Nephron (organoid): ENCODE results near the gene NAV1.
"Not testable (repeated sequence)": the region's sequence is repeated elsewhere in the genome, so short reads cannot be mapped to it uniquely, and the experiment has no call there.

Source experiments
- H3K27ac Mint-ChIP-seq, 3 experiments: 2 replicates each; pipeline ENCODE4 v1.8.0; 2020; ENCODE audit warnings: mixed read lengths in 3 of 3, mild to moderate bottlenecking in 2 of 3, moderate library complexity in 1 of 3
- H3K27me3 Mint-ChIP-seq: 2 replicates; pipeline ENCODE4 v1.8.0; 2021; ENCODE audit warnings: low read depth, mild to moderate bottlenecking, moderate library complexity, mixed read lengths
- H3K36me3 Mint-ChIP-seq: 2 replicates; pipeline ENCODE4 v1.8.0; 2020; ENCODE audit warnings: low read depth, mixed read lengths
- H3K4me1 Mint-ChIP-seq: 2 replicates; pipeline ENCODE4 v1.8.0; 2020; ENCODE audit warnings: mixed read lengths
- H3K4me3 Mint-ChIP-seq, 3 experiments: 2 replicates each; pipeline ENCODE4 v1.8.0; 2020; ENCODE audit warnings: mild to moderate bottlenecking in 3 of 3, mixed read lengths in 3 of 3, moderate library complexity in 2 of 3
- H3K9me3 Mint-ChIP-seq: 2 replicates; pipeline ENCODE4 v1.8.0; 2020; ENCODE audit warnings: mixed read lengths
- CTCF ChIP-seq, 3 experiments: fragments of 200-600 bp; sonication (generic); IDR thresholded peaks; one replicate each; pipeline ENCODE4 v1.5.0; 2021; ENCODE audit warnings: antibody characterized with exemption in 3 of 3; ENCODE audit not compliant: unreplicated experiment in 3 of 3

Gene NAV1

GRCh38 chr1:201575912-201576311 lies 37.0 kb downstream of the NAV1 start:
- Mint-ChIP-seq H3K27me3 (peaks cover 3% of the 10 kb centered on the region), H3K36me3 (no peaks in the 10 kb centered on the region), H3K27ac (no peak overlapping the region), H3K4me1 (no peaks in the 10 kb centered on the region), H3K4me3 (no peak overlapping the region), H3K9me3 (peaks cover 24% of the 10 kb centered on the region)
- TF ChIP-seq CTCF (IDR thresholded peaks at IDR 0.05; ENCODE audit: unreplicated experiment in 3 of 3) = no peak

- H3K4me3 Mint-ChIP-seq = no peak overlapping the region
- H3K9me3 Mint-ChIP-seq = peaks cover 24% of the 10 kb centered on the region
These were observed 38.0 kb downstream of the NAV1 start for GRCh38 chr1:201576914-201577313.

GRCh38 chr1:201578008-201578888 lies 39.3 kb downstream of the NAV1 start:
- Mint-ChIP-seq H3K27ac (no peak overlapping the region), H3K36me3 (no peaks in the 10 kb centered on the region), H3K27me3 (peaks cover 3% of the 10 kb centered on the region), H3K4me3 (no peak overlapping the region), H3K9me3 (peaks cover 24% of the 10 kb centered on the region), H3K4me1 (peaks cover 9% of the 10 kb centered on the region)
- TF ChIP-seq CTCF (IDR thresholded peaks at IDR 0.05; ENCODE audit: unreplicated experiment in 3 of 3) = no peak

More at GRCh38 chr1:201576914-201577313, 38.0 kb downstream of the NAV1 start:
- peaks cover 3% of the 10 kb centered on the region for H3K27me3 Mint-ChIP-seq
- H3K4me1 Mint-ChIP-seq = peaks cover 1% of the 10 kb centered on the region
- H3K27ac Mint-ChIP-seq = no peak overlapping the region
- no peak for TF ChIP-seq CTCF (IDR thresholded peaks at IDR 0.05; ENCODE audit: unreplicated experiment in 3 of 3)
- no peaks in the 10 kb centered on the region for H3K36me3 Mint-ChIP-seq

DNA sequence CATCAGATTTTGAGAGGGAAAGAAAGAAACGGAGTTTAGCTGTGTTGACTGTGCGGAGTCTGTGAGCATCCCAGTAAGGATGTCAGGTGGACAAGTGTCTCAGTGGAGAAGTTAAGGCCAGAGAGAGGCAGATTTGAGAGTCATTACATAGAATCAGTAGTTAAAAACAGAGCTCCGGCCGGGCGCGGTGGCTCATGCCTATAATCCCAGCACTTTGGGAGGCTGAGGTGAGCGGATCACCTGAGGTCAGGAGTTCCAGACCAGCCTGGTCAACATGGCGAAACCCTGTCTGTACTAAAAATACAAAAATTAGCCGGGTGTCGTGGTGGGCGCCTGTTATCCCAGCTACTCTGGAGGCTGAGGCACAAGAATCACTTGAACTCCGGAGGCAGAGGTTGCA lies 42.4 kb downstream of the NAV1 start:
- not testable (repeated sequence) for H3K27me3 Mint-ChIP-seq, H3K4me3 Mint-ChIP-seq, H3K36me3 Mint-ChIP-seq, H3K27ac Mint-ChIP-seq
- Mint-ChIP-seq H3K9me3 (peaks cover 15% of the 10 kb centered on the region), H3K4me1 (peaks cover 20% of the 10 kb centered on the region)

DNA sequence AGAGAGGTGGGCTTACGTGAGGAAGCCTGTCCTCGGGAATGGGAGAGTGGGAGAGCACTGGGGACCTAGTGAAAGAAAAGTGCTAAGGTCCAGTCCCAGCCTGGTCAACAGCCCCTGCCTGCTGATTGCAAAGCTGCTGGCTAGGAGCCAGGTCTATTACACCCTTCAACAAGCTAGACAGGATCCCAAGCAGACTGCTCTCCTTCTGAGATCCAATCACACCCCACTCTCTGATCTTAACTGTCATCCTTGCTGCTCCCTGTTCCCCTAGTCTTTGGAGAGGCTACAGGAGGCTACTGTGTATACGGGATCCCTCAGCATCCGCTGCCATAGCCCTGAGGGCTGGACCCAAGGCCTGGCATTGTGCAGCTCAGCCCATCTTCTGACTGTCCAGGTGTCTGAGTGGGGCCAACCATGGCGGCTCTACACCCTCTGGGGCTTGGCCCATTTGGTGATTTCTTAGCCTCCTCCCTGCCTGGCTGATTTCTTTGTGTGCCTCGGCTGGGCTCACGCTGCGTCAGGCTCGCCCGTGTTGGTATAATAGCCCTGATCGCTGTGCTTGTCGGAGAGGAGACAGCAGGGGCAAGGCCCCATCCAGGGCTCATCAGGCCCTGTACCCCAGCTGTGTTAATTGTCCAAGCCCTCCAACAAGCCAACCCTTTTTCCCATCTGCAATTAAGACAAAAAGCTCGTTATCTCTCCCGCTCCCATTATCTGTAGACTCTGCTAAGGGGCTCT lies 43.9 kb downstream of the NAV1 start:
- no peak for TF ChIP-seq CTCF (IDR thresholded peaks at IDR 0.05; ENCODE audit: unreplicated experiment in 3 of 3)
- Mint-ChIP-seq H3K27ac (no peak overlapping the region), H3K36me3 (no peaks in the 10 kb centered on the region), H3K9me3 (peaks cover 8% of the 10 kb centered on the region), H3K4me3 (no peak overlapping the region), H3K4me1 (peaks cover 20% of the 10 kb centered on the region), H3K27me3 (peaks cover 5% of the 10 kb centered on the region)

GRCh38 chr1:201583663-201584062 lies 44.7 kb downstream of the NAV1 start:
- H3K4me1 Mint-ChIP-seq = peaks cover 20% of the 10 kb centered on the region
- H3K9me3 Mint-ChIP-seq = peaks cover 2% of the 10 kb centered on the region
- no peak overlapping the region for H3K27ac Mint-ChIP-seq
- no peaks in the 10 kb centered on the region for H3K36me3 Mint-ChIP-seq
- H3K4me3 Mint-ChIP-seq = no peak overlapping the region
- no peak for TF ChIP-seq CTCF (IDR thresholded peaks at IDR 0.05; ENCODE audit: unreplicated experiment in 3 of 3)
- peaks cover 5% of the 10 kb centered on the region for H3K27me3 Mint-ChIP-seq
